ENCODE data around the gene FNDC1. TPM values are rescaled to one million over a fixed set of nuclear protein-coding genes. Genes with fewer than 3 reads are reported as not detected.
A peak's percentile ranks its signal among the peaks of the same experiment; 100 is the strongest.

The FNDC1 gene
- total RNA-seq, 1 donor from 2014 or later = 0.09 TPM

- no peaks in the 10 kb centered on the region for H3K9me3 Mint-ChIP-seq
- peaks cover 32% of the 10 kb centered on the region for H3K27me3 Mint-ChIP-seq (ENCODE audit: low read depth)
- peaks cover 3% of the 10 kb centered on the region for H3K4me1 Mint-ChIP-seq
- no peaks in the 10 kb centered on the region for H3K36me3 Mint-ChIP-seq (ENCODE audit: low read depth)
- TF ChIP-seq CTCF (conservative IDR thresholded peaks at IDR 0.05) = no peak
- DNase-seq (ENCODE audit: low read depth, low spot score) = no peak
- no peak overlapping the region for H3K27ac Mint-ChIP-seq (ENCODE audit: unreplicated experiment)
- no peak overlapping the region for H3K4me3 Mint-ChIP-seq
These were observed 19.6 kb upstream of the FNDC1 start for GRCh38 chr6:159149641-159150040.

GRCh38 chr6:159151266-159151855 is 17.8 kb upstream of the FNDC1 start:
- peak; percentile 87 for TF ChIP-seq CTCF (conservative IDR thresholded peaks at IDR 0.05)
- DNase-seq (ENCODE audit: low read depth, low spot score) = peak; percentile 52
- Mint-ChIP-seq H3K36me3 (ENCODE audit: low read depth) (no peaks in the 10 kb centered on the region), H3K4me3 (no peak overlapping the region), H3K27me3 (ENCODE audit: low read depth) (peaks cover 26% of the 10 kb centered on the region), H3K9me3 (peaks cover 4% of the 10 kb centered on the region), H3K4me1 (peaks cover 3% of the 10 kb centered on the region), H3K27ac (ENCODE audit: unreplicated experiment) (no peak overlapping the region)

GRCh38 chr6:159152041-159152440 is 17.2 kb upstream of the FNDC1 start:
- no peak overlapping the region for H3K4me3 Mint-ChIP-seq
- no peak for DNase-seq (ENCODE audit: low read depth, low spot score)
- no peak overlapping the region for H3K27ac Mint-ChIP-seq (ENCODE audit: unreplicated experiment)
- H3K27me3 Mint-ChIP-seq (ENCODE audit: low read depth) = peaks cover 19% of the 10 kb centered on the region
- TF ChIP-seq CTCF (conservative IDR thresholded peaks at IDR 0.05) = no peak
- H3K9me3 Mint-ChIP-seq = peaks cover 5% of the 10 kb centered on the region
- peaks cover under 1% of the 10 kb centered on the region for H3K36me3 Mint-ChIP-seq (ENCODE audit: low read depth)
- peaks cover 3% of the 10 kb centered on the region for H3K4me1 Mint-ChIP-seq

GRCh38 chr6:159152782-159153181 is 16.4 kb upstream of the FNDC1 start:
- TF ChIP-seq CTCF (conservative IDR thresholded peaks at IDR 0.05) = no peak
- Mint-ChIP-seq H3K27me3 (ENCODE audit: low read depth) (peaks cover 16% of the 10 kb centered on the region), H3K4me3 (no peak overlapping the region), H3K9me3 (peaks cover 10% of the 10 kb centered on the region), H3K27ac (ENCODE audit: unreplicated experiment) (no peak overlapping the region), H3K4me1 (peaks cover 3% of the 10 kb centered on the region), H3K36me3 (ENCODE audit: low read depth) (peaks cover 5% of the 10 kb centered on the region)
- no peak for DNase-seq (ENCODE audit: low read depth, low spot score)

- peaks cover 10% of the 10 kb centered on the region for H3K9me3 Mint-ChIP-seq
These were observed 13.5 kb upstream of the FNDC1 start for GRCh38 chr6:159155679-159156078.

More at GRCh38 chr6:159155679-159156078, 13.5 kb upstream of the FNDC1 start:
- no peak for TF ChIP-seq CTCF (conservative IDR thresholded peaks at IDR 0.05)
- Mint-ChIP-seq H3K4me3 (no peak overlapping the region), H3K27me3 (ENCODE audit: low read depth) (peaks cover 10% of the 10 kb centered on the region), H3K4me1 (peaks cover 3% of the 10 kb centered on the region), H3K27ac (ENCODE audit: unreplicated experiment) (no peak overlapping the region), H3K36me3 (ENCODE audit: low read depth) (peaks cover 5% of the 10 kb centered on the region)
- no peak for DNase-seq (ENCODE audit: low read depth, low spot score)

All from neural crest cell (in vitro differentiated cells).